ENCODE results near the gene REXO4.

The REXO4 gene

GRCh38 chr9:133401588-133401987 lies 16.2 kb downstream of the REXO4 start:
- peaks cover 15% of the 10 kb centered on the region for H3K36me3 Mint-ChIP-seq (ENCODE audit: low read depth)
- no peaks in the 10 kb centered on the region for H3K27me3 Mint-ChIP-seq (ENCODE audit: low read depth, poor library complexity)
- TF ChIP-seq CTCF (IDR thresholded peaks at IDR 0.05) = no peak
- H3K4me1 Mint-ChIP-seq = peaks cover 16% of the 10 kb centered on the region
- DNase-seq = no peak
- no peaks in the 10 kb centered on the region for H3K9me3 Mint-ChIP-seq
- H3K4me3 Mint-ChIP-seq = no peak overlapping the region
- no peak overlapping the region for H3K27ac Mint-ChIP-seq

- H3K27ac Mint-ChIP-seq = no peak overlapping the region
- H3K27me3 Mint-ChIP-seq (ENCODE audit: low read depth, poor library complexity) = peaks cover 3% of the 10 kb centered on the region
- H3K9me3 Mint-ChIP-seq = no peaks in the 10 kb centered on the region
- peaks cover 2% of the 10 kb centered on the region for H3K36me3 Mint-ChIP-seq (ENCODE audit: low read depth)
- H3K4me1 Mint-ChIP-seq = peaks cover 19% of the 10 kb centered on the region
- TF ChIP-seq CTCF (IDR thresholded peaks at IDR 0.05) = no peak
- no peak for DNase-seq
- no peak overlapping the region for H3K4me3 Mint-ChIP-seq
Observed at GRCh38 chr9:133400292-133400691, 17.5 kb downstream of the REXO4 start.

GRCh38 chr9:133397895-133398294 lies 19.9 kb downstream of the REXO4 start:
- Mint-ChIP-seq H3K9me3 (no peaks in the 10 kb centered on the region), H3K4me3 (no peak overlapping the region), H3K4me1 (peaks cover 20% of the 10 kb centered on the region), H3K27ac (no peak overlapping the region), H3K27me3 (ENCODE audit: low read depth, poor library complexity) (peaks cover 7% of the 10 kb centered on the region), H3K36me3 (ENCODE audit: low read depth) (no peaks in the 10 kb centered on the region)
- no peak for DNase-seq
- TF ChIP-seq CTCF (IDR thresholded peaks at IDR 0.05) = no peak

- no peak overlapping the region for H3K4me3 Mint-ChIP-seq
- TF ChIP-seq CTCF (IDR thresholded peaks at IDR 0.05) = no peak
- peaks cover 8% of the 10 kb centered on the region for H3K27me3 Mint-ChIP-seq (ENCODE audit: low read depth, poor library complexity)
- H3K27ac Mint-ChIP-seq = no peak overlapping the region
- H3K36me3 Mint-ChIP-seq (ENCODE audit: low read depth) = no peaks in the 10 kb centered on the region
- peaks cover 20% of the 10 kb centered on the region for H3K4me1 Mint-ChIP-seq
- DNase-seq = no peak
- peaks cover 1% of the 10 kb centered on the region for H3K9me3 Mint-ChIP-seq
Observed at GRCh38 chr9:133397370-133397769, 20.4 kb downstream of the REXO4 start.

GRCh38 chr9:133396952-133397351 lies 20.9 kb downstream of the REXO4 start:
- Mint-ChIP-seq H3K4me3 (no peak overlapping the region), H3K9me3 (peaks cover 4% of the 10 kb centered on the region), H3K36me3 (ENCODE audit: low read depth) (no peaks in the 10 kb centered on the region), H3K27me3 (ENCODE audit: low read depth, poor library complexity) (peaks cover 12% of the 10 kb centered on the region), H3K27ac (no peak overlapping the region), H3K4me1 (peaks cover 20% of the 10 kb centered on the region)
- peak; percentile 61 for DNase-seq
- TF ChIP-seq CTCF (IDR thresholded peaks at IDR 0.05) = peak; percentile 38

GRCh38 chr9:133394687-133395271 lies 23.0 kb downstream of the REXO4 start:
- Mint-ChIP-seq H3K4me3 (no peak overlapping the region), H3K27me3 (ENCODE audit: low read depth, poor library complexity) (peaks cover 19% of the 10 kb centered on the region), H3K4me1 (peaks cover 20% of the 10 kb centered on the region), H3K27ac (no peak overlapping the region), H3K36me3 (ENCODE audit: low read depth) (no peaks in the 10 kb centered on the region), H3K9me3 (peaks cover 19% of the 10 kb centered on the region)
- TF ChIP-seq CTCF (IDR thresholded peaks at IDR 0.05) = no peak
- no peak for DNase-seq

Data from nephron progenitor cell (in vitro differentiated cells).